ENCODE measurements around the gene GCNT1.

The GCNT1 gene

GRCh38 chr9:76438841-76439588 is 20.0 kb upstream of the GCNT1 start:
- no peaks in the 10 kb centered on the region for H3F3A ChIP-seq (ENCODE audit: control insufficient read depth, insufficient read depth)
- no peak overlapping the region for H3K4me3 ChIP-seq (ENCODE audit: low read length)
- no peak overlapping the region for H3K27ac ChIP-seq (ENCODE audit: low read depth, low read length)
- peaks cover 3% of the 10 kb centered on the region for H3K27me3 ChIP-seq (ENCODE audit: control insufficient read depth, low read length)
- H3K4me2 ChIP-seq (ENCODE audit: low read length) = no peak overlapping the region
- no peaks in the 10 kb centered on the region for H3K9me3 ChIP-seq (ENCODE audit: control insufficient read depth, insufficient read depth, low read length)
- H3K9me2 ChIP-seq (replicated peaks; ENCODE audit: control insufficient read depth, low read length) = no peaks in the 10 kb centered on the region
- H3K79me2 ChIP-seq (ENCODE audit: control insufficient read depth, low read length) = no peaks in the 10 kb centered on the region
- no peaks in the 10 kb centered on the region for H3K36me3 ChIP-seq (ENCODE audit: control insufficient read depth, low read length)
- no peaks in the 10 kb centered on the region for H4K20me1 ChIP-seq (ENCODE audit: control insufficient read depth, insufficient read depth, low read depth, low read length)
- no peaks in the 10 kb centered on the region for H3K4me1 ChIP-seq (ENCODE audit: control insufficient read depth, low read length)
- TF ChIP-seq EZH2phosphoT487 (IDR thresholded peaks at IDR 0.05; ENCODE audit: borderline replicate concordance, low read length) (no peak), CTCF (IDR thresholded peaks at IDR 0.05; ENCODE audit: low read depth, low read length, poor library complexity, severe bottlenecking) (no peak)

GRCh38 chr9:76441551-76442322 is 17.2 kb upstream of the GCNT1 start:
- H3K27me3 ChIP-seq (ENCODE audit: control insufficient read depth, low read length) = peaks cover 7% of the 10 kb centered on the region; the same call in 1 of the 2 replicates
- no peaks in the 10 kb centered on the region for H3K9me2 ChIP-seq (replicated peaks; ENCODE audit: control insufficient read depth, low read length)
- H3K4me1 ChIP-seq (ENCODE audit: control insufficient read depth, low read length) = no peaks in the 10 kb centered on the region
- no peaks in the 10 kb centered on the region for H3K79me2 ChIP-seq (ENCODE audit: control insufficient read depth, low read length)
- H3K27ac ChIP-seq (ENCODE audit: low read depth, low read length) = no peak overlapping the region
- H4K20me1 ChIP-seq (ENCODE audit: control insufficient read depth, insufficient read depth, low read depth, low read length) = no peaks in the 10 kb centered on the region
- H3K4me2 ChIP-seq (ENCODE audit: low read length) = no peak overlapping the region
- no peaks in the 10 kb centered on the region for H3F3A ChIP-seq (ENCODE audit: control insufficient read depth, insufficient read depth)
- no peak overlapping the region for H3K4me3 ChIP-seq (ENCODE audit: low read length)
- no peak for TF ChIP-seq CTCF (IDR thresholded peaks at IDR 0.05; ENCODE audit: low read depth, low read length, poor library complexity, severe bottlenecking)
- no peak for TF ChIP-seq EZH2phosphoT487 (IDR thresholded peaks at IDR 0.05; ENCODE audit: borderline replicate concordance, low read length)
- H3K9me3 ChIP-seq (ENCODE audit: control insufficient read depth, insufficient read depth, low read length) = no peaks in the 10 kb centered on the region
- no peaks in the 10 kb centered on the region for H3K36me3 ChIP-seq (ENCODE audit: control insufficient read depth, low read length)

GRCh38 chr9:76443887-76444286 is 15.1 kb upstream of the GCNT1 start:
- Histone ChIP-seq H3K4me2 (ENCODE audit: low read length) (no peak overlapping the region), H3K4me1 (ENCODE audit: control insufficient read depth, low read length) (peaks cover 3% of the 10 kb centered on the region; the same call in 1 of the 2 replicates), H4K20me1 (ENCODE audit: control insufficient read depth, insufficient read depth, low read depth, low read length) (no peaks in the 10 kb centered on the region), H3K27ac (ENCODE audit: low read depth, low read length) (no peak overlapping the region), H3K27me3 (ENCODE audit: control insufficient read depth, low read length) (peaks cover 7% of the 10 kb centered on the region; the same call in 1 of the 2 replicates), H3K79me2 (ENCODE audit: control insufficient read depth, low read length) (no peaks in the 10 kb centered on the region), H3F3A (ENCODE audit: control insufficient read depth, insufficient read depth) (no peaks in the 10 kb centered on the region), H3K9me2 (replicated peaks; ENCODE audit: control insufficient read depth, low read length) (no peaks in the 10 kb centered on the region), H3K36me3 (ENCODE audit: control insufficient read depth, low read length) (no peaks in the 10 kb centered on the region), H3K4me3 (ENCODE audit: low read length) (no peak overlapping the region), H3K9me3 (ENCODE audit: control insufficient read depth, insufficient read depth, low read length) (no peaks in the 10 kb centered on the region)
- TF ChIP-seq EZH2phosphoT487 (IDR thresholded peaks at IDR 0.05; ENCODE audit: borderline replicate concordance, low read length) (no peak), CTCF (IDR thresholded peaks at IDR 0.05; ENCODE audit: low read depth, low read length, poor library complexity, severe bottlenecking) (no peak)

Data from DOHH2 (cell line).